ENCODE data around the gene SH3RF3.

Gene SH3RF3

DNA sequence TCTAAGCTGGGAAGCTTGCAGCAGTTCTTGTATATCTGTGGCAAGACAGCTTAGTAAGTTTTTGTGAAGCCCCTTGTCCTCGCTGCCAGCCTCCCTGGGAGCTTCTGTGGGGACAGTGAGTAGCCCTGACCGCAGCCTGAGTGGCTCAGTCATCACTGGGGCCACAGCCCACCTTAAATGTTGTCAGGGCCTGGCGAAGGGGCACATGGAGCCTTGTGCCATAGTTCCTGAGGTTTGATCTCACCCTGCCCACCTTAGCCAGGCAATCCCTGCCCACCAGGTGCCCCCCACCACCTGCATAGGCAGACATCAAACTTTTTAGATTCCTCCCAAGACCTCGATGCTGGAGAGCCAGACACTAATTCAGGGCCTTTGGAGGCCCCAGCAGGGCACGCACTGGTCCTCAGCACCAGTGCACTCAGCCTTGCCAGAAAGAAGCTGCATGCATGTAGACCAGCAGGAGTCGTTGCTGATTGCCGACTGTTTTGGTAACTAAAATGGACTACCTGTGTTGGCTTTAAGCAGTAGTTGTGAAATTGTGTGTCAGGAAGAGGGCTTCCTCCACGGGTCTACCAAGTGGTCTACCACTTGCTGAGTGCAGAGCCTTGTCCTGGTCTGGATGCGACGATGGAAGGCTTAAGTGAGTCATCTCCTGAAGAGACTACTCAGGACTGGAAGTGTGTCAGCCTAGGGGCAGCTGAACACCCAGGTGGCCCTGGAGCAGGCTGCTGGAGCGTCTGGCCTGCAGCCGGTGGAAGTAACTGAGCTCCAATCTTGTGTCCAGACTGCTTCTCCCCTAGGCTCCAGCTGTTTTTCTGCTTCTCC, 251.7 kb downstream of the SH3RF3 start:
- no peak overlapping the region for H3K27ac ChIP-seq (ENCODE audit: low read depth, low read length, severe bottlenecking)
- no peak overlapping the region for H3K4me3 ChIP-seq (ENCODE audit: extremely low read depth, insufficient read depth, low read length, poor library complexity, severe bottlenecking)
- H3K4me1 ChIP-seq (ENCODE audit: control insufficient read depth, insufficient read depth, low read length, poor library complexity, severe bottlenecking) = peaks cover 6% of the 10 kb centered on the region
- WGBS, 2 experiments (ENCODE audit: insufficient coverage in 2 of 2) = 85 to 93% methylated on average over 12 of the region's 12 CpGs
- no peaks in the 10 kb centered on the region for H3K36me3 ChIP-seq (ENCODE audit: control insufficient read depth, insufficient read depth, low read length)
- no peaks in the 10 kb centered on the region for H3K9me3 ChIP-seq (ENCODE audit: control insufficient read depth, low read length)

DNA sequence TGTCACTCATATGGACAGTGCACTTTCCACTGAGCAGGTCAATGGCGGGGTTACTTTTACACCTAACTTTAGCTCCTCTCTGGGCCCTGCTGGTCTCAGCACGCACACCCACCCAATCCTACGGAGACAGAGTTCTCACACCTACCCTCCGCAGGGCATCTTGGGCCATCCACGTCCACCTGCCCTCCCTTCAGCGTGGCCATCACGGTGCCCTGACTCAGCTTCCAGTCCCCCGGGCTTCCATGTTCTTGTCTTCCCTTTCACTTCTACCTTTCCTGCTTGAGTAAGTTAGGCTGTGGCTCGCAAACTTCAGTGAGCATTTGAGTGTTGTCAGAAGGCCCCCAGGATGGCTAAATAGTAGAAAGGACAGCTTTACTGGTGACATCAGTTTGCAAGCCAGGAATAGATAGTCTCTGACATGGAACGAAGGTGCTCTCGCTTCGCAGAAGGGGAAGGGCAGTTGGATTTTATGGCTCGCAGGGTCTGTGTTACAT, 252.4 kb downstream of the SH3RF3 start:
- Histone ChIP-seq H3K4me3 (ENCODE audit: extremely low read depth, insufficient read depth, low read length, poor library complexity, severe bottlenecking) (no peak overlapping the region), H3K9me3 (ENCODE audit: control insufficient read depth, low read length) (no peaks in the 10 kb centered on the region), H3K36me3 (ENCODE audit: control insufficient read depth, insufficient read depth, low read length) (no peaks in the 10 kb centered on the region), H3K27ac (ENCODE audit: low read depth, low read length, severe bottlenecking) (no peak overlapping the region), H3K4me1 (ENCODE audit: control insufficient read depth, insufficient read depth, low read length, poor library complexity, severe bottlenecking) (peaks cover 4% of the 10 kb centered on the region)
- WGBS, 2 experiments (ENCODE audit: insufficient coverage in 2 of 2) = 91 to 99% methylated on average over 11 to 12 of the region's 13 CpGs

DNA sequence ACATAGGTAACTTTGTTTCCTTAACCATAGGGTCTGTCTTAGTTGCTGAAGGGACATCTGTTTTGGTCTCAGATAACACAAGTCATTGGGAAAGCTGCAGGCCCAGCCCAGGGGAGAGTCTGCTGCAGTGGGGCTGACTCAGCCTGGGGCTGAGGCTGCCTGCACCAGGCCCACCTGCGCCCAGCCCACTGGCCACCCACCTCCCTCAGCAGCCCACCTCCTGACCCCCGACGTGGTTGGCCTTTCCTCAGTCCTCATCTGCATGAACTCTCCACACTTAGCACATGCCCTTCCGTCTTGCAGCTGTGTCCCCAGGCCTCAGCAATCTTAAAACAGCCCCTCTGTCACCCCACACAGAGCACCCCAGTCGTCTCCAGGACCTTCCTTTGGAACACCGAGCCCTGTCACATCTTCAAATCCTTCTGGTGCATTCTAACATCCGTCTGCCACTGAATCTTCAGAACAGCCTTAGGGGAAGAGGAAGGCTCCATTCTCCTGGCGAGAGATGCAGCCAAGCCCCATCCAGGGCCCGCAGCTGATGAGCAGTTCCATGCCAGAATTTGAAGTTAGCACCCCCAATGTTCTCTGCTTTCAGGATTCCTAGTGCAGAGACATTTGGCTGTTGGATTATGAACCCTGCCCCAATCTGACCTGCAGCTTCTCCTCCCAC, 253.4 kb downstream of the SH3RF3 start:
- H3K36me3 ChIP-seq (ENCODE audit: control insufficient read depth, insufficient read depth, low read length) = no peaks in the 10 kb centered on the region
- H3K9me3 ChIP-seq (ENCODE audit: control insufficient read depth, low read length) = no peaks in the 10 kb centered on the region
- WGBS, 2 experiments (ENCODE audit: insufficient coverage in 2 of 2) = 75 to 86% methylated on average over 9 of the region's 9 CpGs
- H3K4me3 ChIP-seq (ENCODE audit: extremely low read depth, insufficient read depth, low read length, poor library complexity, severe bottlenecking) = no peak overlapping the region
- H3K4me1 ChIP-seq (ENCODE audit: control insufficient read depth, insufficient read depth, low read length, poor library complexity, severe bottlenecking) = peaks cover 4% of the 10 kb centered on the region
- H3K27ac ChIP-seq (ENCODE audit: low read depth, low read length, severe bottlenecking) = no peak overlapping the region

DNA sequence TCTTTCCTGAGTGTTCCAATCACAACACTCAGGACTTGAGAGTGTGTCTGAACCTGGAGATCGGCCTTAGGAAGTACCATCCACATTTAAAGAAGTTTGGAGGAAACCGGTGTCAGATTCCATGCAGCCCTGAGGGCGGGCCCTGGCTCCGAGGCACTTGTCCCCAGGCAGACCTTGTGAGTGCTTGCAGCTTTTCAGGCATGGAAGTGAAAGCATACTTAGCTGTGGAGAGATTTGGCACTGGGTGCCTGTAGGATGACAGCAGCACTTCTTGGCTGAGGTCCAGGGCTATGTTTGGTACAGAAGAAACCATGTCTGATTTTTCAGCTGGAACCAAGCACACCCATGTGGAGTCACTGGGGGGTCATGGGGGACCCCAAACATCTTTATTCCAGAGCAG, 253.9 kb downstream of the SH3RF3 start:
- Histone ChIP-seq H3K4me1 (ENCODE audit: control insufficient read depth, insufficient read depth, low read length, poor library complexity, severe bottlenecking) (peaks cover 4% of the 10 kb centered on the region), H3K36me3 (ENCODE audit: control insufficient read depth, insufficient read depth, low read length) (no peaks in the 10 kb centered on the region), H3K27ac (ENCODE audit: low read depth, low read length, severe bottlenecking) (no peak overlapping the region), H3K9me3 (ENCODE audit: control insufficient read depth, low read length) (no peaks in the 10 kb centered on the region), H3K4me3 (ENCODE audit: extremely low read depth, insufficient read depth, low read length, poor library complexity, severe bottlenecking) (no peak overlapping the region)
- 44 to 65% methylated on average over 4 of the region's 4 CpGs for WGBS, 2 experiments (ENCODE audit: insufficient coverage in 2 of 2)

DNA sequence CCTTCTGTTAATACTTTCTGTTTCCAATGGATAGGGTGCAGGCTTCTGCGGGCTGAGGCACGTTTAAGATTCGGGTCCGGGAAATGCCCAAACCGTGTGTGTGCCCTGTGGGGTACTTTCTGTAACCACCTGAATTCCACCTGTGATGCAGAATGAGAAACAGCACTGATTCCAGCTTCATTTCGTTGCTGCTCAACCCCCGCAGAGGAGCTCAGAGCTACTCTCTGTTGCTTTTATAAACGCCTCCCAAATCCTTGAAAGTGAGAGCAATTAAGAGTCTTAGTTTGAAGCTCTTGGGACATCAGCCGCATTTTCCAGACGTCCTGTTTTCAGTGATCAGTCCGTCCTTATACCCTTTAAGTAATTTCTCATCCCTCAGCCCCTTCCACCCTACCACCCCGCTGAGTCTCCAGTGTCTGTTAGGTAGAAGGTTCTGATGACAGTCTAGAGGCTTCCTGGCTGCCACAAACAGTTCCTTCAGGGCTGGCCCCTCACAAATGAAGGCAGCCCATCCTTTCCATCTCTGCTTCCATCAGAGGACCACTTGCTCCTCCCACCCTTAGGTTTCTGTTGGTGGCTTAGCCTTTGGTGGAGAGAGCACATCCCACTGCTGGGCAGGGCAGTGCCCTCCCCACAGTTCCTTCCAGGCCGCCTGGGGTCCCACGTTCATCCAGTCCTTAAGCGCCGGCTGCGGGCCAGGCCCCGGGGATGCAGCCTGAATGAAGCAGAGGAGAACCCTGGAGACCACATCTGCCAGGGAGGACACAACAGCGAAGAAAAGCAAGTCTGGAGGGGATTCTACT, 254.7 kb downstream of the SH3RF3 start:
- no peak overlapping the region for H3K4me3 ChIP-seq (ENCODE audit: extremely low read depth, insufficient read depth, low read length, poor library complexity, severe bottlenecking)
- WGBS, 2 experiments (ENCODE audit: insufficient coverage in 2 of 2) = 88 to 92% methylated on average over 16 of the region's 19 CpGs
- H3K36me3 ChIP-seq (ENCODE audit: control insufficient read depth, insufficient read depth, low read length) = no peaks in the 10 kb centered on the region

DNA sequence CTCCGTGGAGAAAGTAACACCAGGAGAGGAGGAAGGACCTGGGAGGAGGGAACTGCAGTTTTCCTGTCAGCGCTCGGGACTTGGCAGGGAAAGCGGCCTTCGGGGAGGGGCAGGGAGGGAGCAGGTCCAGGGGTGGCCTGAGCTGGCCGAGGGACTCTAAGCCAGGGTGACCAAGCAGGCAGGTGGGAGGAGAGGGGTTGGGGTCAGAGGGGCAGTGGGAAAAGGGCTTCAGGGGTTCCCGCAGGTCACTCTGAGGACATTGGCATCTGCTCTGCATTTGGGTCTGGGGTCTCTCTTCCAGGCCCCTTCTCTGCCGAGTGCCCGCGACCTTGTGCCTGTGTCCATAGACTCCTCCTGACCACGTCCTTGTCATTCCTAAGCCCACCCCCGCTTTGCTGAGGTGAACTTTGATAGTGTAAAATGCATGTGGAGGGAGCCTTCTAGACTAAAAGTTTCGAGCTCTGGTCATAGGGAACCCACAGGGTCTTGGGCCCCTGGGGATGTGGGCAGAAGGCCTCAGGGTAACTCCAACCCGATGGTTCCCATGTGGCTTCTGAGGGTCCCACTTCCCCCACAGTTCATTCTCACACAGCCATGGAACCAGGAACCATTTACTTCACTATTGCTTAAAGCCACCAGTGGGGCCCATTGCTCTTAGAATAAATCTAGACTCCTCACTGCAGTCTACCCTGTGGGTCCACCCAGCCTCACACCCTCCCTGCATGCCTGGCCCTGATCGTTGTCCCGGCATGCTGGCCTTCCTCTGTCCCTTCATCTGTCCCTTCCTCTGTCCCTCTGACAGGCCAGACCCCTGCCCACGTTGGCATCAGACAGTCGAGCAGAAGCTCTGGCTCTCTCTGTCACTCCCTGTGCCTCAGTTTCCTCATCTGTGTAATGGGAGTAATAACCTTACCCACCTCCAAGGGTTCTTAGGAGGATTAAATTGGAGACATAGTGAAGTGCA, 255.6 kb downstream of the SH3RF3 start:
- Histone ChIP-seq H3K4me3 (ENCODE audit: extremely low read depth, insufficient read depth, low read length, poor library complexity, severe bottlenecking) (no peak overlapping the region), H3K9me3 (ENCODE audit: control insufficient read depth, low read length) (no peaks in the 10 kb centered on the region), H3K27ac (ENCODE audit: low read depth, low read length, severe bottlenecking) (no peak overlapping the region), H3K36me3 (ENCODE audit: control insufficient read depth, insufficient read depth, low read length) (no peaks in the 10 kb centered on the region), H3K4me1 (ENCODE audit: control insufficient read depth, insufficient read depth, low read length, poor library complexity, severe bottlenecking) (peaks cover 4% of the 10 kb centered on the region)
- WGBS, 2 experiments (ENCODE audit: insufficient coverage in 2 of 2) = 81 to 86% methylated on average over 9 to 16 of the region's 18 CpGs

More for the DNA sequence above, 254.7 kb downstream of the SH3RF3 start:
- H3K9me3 ChIP-seq (ENCODE audit: control insufficient read depth, low read length) = no peaks in the 10 kb centered on the region
- no peak overlapping the region for H3K27ac ChIP-seq (ENCODE audit: low read depth, low read length, severe bottlenecking)
- peaks cover 4% of the 10 kb centered on the region for H3K4me1 ChIP-seq (ENCODE audit: control insufficient read depth, insufficient read depth, low read length, poor library complexity, severe bottlenecking)

DNA sequence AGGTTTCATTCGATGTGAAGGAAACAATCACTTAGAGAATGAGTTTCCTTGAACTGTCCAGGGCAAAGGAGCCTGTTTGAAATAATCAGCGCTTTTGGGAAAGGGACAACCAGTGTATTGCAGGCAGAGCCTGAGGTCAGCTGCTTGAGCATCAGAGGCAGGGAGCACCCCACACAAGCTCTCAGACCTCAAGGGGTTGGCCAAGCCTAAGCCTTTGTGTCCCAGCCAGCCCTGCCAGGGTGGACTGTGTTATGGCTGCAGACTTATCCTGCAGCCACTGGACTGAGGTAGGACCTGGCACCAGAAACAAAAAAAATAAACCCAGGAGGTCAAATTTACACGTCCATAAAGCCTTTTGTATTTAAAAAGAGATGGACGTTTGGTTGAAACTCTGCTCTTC, 256.5 kb downstream of the SH3RF3 start:
- Histone ChIP-seq H3K9me3 (ENCODE audit: control insufficient read depth, low read length) (no peaks in the 10 kb centered on the region), H3K4me3 (ENCODE audit: extremely low read depth, insufficient read depth, low read length, poor library complexity, severe bottlenecking) (no peak overlapping the region), H3K4me1 (ENCODE audit: control insufficient read depth, insufficient read depth, low read length, poor library complexity, severe bottlenecking) (peaks cover 4% of the 10 kb centered on the region), H3K36me3 (ENCODE audit: control insufficient read depth, insufficient read depth, low read length) (no peaks in the 10 kb centered on the region), H3K27ac (ENCODE audit: low read depth, low read length, severe bottlenecking) (no peak overlapping the region)
- WGBS, 2 experiments (ENCODE audit: insufficient coverage in 2 of 2) = 45 to 47% methylated on average over 2 to 4 of the region's 4 CpGs

DNA sequence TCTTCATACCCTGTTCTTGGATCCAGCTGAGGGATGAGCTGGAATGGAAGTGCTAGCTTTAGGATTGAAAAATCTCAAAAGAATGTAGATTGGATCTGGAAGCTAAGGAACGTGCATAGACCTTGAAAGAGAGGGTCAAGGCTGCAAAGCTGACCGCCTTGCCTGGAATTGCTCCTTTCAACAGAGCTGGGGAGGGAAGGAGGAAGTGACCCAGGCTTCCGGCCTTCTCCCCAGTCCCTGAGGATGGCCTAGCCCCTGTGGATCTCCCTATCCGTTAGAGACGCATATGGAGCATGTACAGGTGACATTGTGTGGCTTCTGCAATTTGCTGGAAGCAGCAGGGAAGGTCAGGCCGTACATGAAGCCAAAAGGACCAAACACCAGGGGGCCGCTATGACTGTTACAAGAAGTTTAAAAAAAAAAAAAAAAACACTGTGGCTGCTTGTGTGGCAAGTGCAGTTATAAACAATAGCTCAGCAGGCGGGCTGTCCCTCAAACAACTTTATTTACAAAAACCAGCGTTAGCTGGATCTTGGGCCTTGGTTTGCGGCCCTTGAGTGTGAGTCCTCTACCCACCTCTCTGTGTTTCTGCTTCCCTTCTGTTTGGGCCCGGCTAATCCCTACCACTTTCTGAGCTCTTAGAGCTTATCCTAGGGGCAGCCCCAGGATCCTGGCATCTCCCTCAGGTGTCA, 257.1 kb downstream of the SH3RF3 start:
- Histone ChIP-seq H3K4me1 (ENCODE audit: control insufficient read depth, insufficient read depth, low read length, poor library complexity, severe bottlenecking) (peaks cover 4% of the 10 kb centered on the region), H3K27ac (ENCODE audit: low read depth, low read length, severe bottlenecking) (no peak overlapping the region), H3K36me3 (ENCODE audit: control insufficient read depth, insufficient read depth, low read length) (no peaks in the 10 kb centered on the region), H3K4me3 (ENCODE audit: extremely low read depth, insufficient read depth, low read length, poor library complexity, severe bottlenecking) (no peak overlapping the region), H3K9me3 (ENCODE audit: control insufficient read depth, low read length) (no peaks in the 10 kb centered on the region)
- 52 to 53% methylated on average over 10 to 11 of the region's 11 CpGs for WGBS, 2 experiments (ENCODE audit: insufficient coverage in 2 of 2)

DNA sequence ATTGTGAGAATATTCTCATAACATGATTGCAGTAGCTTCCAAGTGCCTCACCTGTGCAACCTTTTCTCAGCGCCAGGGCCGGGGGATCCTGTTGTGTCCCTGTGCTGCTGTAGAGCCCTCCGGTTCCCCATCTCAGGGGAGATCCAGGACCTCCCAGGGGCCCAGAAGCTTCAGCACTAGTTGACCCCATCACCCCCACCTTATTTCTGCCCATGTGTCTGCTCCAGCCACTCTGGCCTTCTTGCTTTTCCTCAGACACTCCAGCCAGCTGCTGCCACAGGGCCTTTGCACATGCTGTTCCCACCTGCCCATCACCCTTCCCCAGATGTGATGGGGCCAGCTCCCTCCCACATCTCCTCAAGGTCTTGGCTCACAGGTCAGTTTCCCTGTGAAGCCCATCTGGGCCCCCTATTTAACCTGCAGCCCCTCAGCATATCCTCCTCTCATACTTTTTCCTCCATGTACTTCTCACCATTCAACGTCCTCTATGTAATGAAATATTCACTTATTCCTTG, 258.3 kb downstream of the SH3RF3 start:
- H3K4me3 ChIP-seq (ENCODE audit: extremely low read depth, insufficient read depth, low read length, poor library complexity, severe bottlenecking) = no peak overlapping the region
- 96 to 97% methylated on average over 3 of the region's 4 CpGs for WGBS, 2 experiments (ENCODE audit: insufficient coverage in 2 of 2)
- H3K9me3 ChIP-seq (ENCODE audit: control insufficient read depth, low read length) = no peaks in the 10 kb centered on the region
- H3K36me3 ChIP-seq (ENCODE audit: control insufficient read depth, insufficient read depth, low read length) = no peaks in the 10 kb centered on the region
- H3K27ac ChIP-seq (ENCODE audit: low read depth, low read length, severe bottlenecking) = no peak overlapping the region
- H3K4me1 ChIP-seq (ENCODE audit: control insufficient read depth, insufficient read depth, low read length, poor library complexity, severe bottlenecking) = peaks cover 4% of the 10 kb centered on the region
